ENCODE data around the gene TCTN2.

The TCTN2 gene

DNA sequence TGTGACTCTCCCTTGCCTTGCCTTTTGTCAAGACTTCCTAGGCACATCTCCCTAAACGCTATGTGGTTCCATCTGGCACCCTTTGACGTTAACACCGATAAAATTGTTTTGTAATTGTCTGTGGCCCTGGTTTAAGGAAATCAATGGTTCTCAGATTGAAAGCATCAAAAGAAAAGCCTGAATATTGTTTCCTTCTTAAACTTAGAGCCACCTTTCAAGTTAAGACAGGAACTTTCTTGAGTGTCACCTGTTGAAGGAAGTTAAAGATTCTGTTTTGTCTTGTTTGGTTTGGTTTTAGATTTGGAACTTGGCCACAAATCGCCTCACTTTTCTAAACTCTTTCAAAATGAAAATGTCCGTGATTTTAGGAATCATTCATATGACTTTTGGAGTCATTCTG lies 76.4 kb downstream of the TCTN2 start:
- no peak for DNase-seq

DNA sequence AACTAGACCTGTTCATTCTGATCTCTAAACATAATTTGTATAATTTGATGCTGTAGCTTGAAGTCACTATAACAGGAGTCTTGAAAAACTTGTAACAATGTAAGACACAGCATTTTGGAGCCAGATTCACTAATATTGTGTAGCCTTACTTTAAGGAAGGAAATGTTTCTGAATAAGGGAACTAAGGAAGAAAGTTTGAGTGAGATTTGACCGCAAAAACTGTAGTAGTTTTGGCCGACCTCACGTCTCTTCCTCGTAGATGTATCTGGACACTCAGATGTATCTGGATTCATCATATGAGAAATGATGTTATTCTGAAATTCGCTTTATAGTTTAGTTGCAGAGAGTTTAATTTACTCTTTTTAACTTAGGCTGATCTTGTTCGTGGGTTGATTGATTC lies 77.2 kb downstream of the TCTN2 start:
- DNase-seq, result no peak

DNA sequence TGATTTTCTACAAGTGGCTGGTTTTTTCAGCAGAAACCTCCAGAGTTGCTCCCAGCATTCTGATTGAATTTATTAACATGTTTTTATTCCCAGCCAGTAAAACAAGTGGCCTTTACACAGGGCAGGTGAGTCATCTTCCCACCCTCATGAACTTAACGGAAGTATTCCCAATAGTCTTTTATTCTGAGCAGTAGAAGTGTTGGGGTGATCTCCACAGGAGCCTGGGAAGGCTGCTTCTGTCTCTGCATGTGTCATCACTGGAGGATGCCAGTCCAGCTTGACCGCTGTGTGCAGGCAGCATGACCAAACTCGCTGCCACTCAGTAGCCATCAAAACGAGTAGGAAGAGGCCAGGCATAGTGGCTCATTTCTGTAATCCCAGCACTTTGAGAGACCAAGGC lies 77.7 kb downstream of the TCTN2 start:
- peak; percentile 8 for DNase-seq

DNA sequence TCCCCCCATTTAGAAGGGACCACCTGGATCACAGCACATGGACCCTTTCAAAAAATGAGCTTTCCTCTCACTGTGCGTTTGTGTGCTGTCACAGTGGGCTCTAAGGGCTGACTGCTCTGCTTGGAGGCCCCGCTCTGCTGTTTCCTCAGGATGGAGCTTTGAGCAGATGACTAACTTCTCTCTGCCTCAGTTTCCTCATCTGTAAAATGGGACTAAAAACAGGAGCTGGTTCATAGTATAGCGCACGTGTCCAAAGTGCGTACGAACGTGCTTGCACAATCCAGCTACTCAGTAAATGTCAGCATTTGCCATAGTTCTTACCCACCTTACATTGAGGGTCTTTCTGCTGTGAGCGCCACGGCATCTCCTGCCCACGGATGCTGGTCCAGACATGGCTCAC lies 78.4 kb downstream of the TCTN2 start:
- DNase-seq, result no peak

DNA sequence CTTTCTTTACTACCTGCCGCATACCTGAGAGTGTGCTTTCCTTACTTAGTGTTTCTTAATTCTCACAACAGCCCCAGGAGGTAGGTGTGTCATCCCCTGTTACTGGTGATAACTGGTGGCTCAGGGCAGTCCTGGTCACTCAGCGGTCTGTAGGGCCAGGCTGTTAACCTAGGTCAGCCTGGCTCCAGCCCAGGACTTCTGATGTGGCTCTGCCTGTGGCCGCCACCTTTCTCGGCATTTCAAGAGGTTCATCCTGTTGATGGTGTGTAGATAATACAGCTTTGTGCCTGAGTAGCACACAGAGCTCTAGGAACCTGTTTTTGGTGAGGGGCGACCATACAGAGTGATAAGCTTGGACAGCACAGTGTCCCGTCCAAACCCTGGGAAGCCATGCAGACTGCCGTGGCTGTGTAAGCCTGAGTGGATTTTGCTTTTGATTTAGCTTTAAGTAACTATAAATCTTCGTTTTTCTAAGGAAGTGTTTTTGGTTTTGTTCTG lies 79.3 kb downstream of the TCTN2 start:
- no peak for DNase-seq

DNA sequence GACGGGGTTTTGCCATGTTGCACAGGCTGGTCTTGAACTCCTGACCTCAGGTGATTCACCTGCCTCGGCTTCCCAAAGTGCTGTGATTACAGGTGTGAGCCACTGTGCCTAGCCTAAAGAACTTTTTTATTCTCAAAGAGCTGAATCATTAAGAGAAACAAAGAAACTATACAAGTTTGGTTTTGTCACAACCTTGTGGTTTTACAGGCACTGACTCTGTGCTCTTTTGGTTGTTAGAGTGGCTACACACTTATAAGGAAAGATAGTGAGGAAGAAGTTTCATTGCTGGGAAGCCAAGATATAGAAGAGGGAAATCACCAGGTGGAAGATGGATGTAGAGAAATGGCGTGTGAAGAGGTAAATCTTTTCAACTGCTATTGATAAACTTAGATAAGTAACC lies 81.1 kb downstream of the TCTN2 start:
- no peak for DNase-seq

DNA sequence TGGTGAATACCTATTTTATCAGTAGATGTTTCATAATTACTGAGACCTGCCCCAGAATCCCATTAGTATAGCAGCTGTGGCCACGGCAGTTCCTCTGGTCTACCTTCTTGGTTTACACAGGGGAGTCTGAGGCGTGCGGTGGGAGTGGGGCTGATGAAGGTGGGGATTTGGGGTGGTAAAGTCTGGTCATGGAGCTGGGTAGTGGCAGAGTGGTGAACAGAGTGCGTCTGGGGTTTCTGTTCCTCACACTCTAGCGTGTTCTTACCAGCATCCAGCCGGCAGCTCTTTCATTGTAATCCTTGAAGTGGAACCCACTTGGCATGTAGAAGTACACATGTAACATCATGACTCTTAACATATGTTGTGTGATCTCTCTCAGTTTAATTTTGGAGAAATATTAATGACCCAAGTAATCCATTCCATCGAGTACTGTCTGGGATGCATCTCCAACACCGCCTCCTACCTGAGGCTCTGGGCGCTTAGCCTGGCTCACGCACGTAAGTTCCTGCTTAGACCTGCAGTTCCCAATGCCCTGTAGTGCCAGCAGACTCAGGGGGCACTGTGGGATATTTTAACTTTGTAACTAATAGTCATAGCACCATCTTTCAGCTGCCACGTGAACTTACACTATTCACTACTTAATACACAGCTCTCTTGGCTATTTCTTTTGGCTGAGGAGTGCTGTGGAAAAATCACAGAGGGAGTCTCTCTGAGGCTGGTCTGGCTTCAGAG lies 83.3 kb downstream of the TCTN2 start:
- no peak for DNase-seq

DNA sequence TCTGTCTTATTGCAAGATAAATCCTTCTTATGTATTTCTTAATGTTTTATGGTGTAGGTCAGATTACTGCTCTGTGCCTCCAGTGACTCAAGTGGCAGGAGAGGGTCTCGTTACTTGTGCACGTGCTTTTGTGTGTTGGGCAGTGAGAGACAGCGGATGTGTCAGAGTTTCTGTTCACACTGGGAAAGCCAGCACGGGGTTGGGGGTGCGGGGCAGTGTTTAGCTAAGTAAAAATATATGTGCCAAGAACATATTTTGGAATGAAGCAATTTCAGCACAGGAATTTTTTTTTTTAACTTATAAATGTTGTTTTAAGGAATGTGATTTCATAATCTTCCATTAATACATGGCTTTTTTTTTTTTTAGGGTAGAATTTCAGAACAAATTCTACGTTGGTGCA lies 86.6 kb downstream of the TCTN2 start:
- DNase-seq, result peak; percentile 87
